ENCODE measurements around the gene RBM26. TPM values are rescaled to one million over a fixed set of nuclear protein-coding genes. Genes with fewer than 3 reads are reported as not detected.

The RBM26 gene
- polyA plus RNA-seq, 6 donors from 2014 or later: 15.1 to 28.8 (median 22.2) TPM

DNA sequence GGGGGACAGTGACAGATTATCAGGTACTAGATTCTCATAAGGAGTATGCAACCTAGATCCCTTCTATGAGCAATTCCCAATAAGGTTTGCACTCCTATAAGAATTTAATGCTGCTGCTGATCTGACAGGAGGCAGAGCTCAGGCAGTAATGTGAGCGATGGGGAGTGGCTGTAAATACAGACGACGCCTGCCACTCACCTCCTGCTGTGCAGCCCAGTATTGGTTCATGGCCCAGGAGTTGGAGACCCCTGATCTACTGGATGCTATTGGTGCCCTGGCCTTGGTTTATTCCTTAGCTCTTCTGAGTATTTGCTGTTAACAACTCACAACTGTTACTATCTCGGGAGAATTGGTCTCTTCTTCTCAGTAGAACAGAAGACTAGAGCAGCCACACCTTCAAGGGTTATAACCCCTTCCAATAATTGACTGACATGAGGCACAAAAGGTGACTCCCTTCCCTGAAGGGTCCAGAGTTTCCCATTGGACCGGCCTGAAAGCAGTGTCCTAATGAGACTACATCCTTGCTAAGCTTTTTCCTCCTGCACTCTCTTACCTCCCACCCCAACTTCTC lies 35.0 kb upstream of the RBM26 start:
- Mint-ChIP-seq H3K4me3 (no peak overlapping the region), H3K4me1 (no peaks in the 10 kb centered on the region), H3K36me3 (no peaks in the 10 kb centered on the region), H3K27ac (no peak overlapping the region), H3K9me3 (no peaks in the 10 kb centered on the region), H3K27me3 (peaks cover 0 to 6% (median 0%) of the 10 kb centered on the region in 3 donors)
- no peak for DNase-seq
- no peak for ATAC-seq (ENCODE audit: low read depth in 2 of 2)

DNA sequence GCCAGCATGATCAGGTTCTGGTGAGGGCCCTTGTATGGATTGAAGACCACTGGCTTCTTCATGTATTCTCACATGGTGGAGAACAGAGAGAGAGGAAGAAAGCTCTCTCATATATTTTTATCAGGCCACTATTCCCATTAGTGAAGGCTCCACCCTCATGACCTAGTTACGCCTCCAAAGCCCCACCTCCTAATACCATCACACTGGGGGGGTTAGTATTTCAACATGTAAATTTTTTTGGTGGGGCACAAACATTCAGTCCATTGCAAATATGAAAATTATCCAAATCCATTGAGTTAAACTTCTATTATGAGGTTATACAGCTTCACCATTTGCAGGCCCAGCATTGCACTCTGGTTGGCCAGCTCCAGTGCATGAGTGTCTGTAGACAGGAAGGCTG lies 33.2 kb upstream of the RBM26 start:
- no peak overlapping the region for H3K4me3 Mint-ChIP-seq
- DNase-seq (no peak), ATAC-seq (ENCODE audit: low read depth in 2 of 2) (no peak)
- H3K9me3 Mint-ChIP-seq: no peaks in the 10 kb centered on the region
- H3K27me3 Mint-ChIP-seq: peaks cover 0 to 6% (median 0%) of the 10 kb centered on the region in 3 donors
- no peak overlapping the region for H3K27ac Mint-ChIP-seq
- no peaks in the 10 kb centered on the region for H3K4me1 Mint-ChIP-seq
- H3K36me3 Mint-ChIP-seq: no peaks in the 10 kb centered on the region

DNA sequence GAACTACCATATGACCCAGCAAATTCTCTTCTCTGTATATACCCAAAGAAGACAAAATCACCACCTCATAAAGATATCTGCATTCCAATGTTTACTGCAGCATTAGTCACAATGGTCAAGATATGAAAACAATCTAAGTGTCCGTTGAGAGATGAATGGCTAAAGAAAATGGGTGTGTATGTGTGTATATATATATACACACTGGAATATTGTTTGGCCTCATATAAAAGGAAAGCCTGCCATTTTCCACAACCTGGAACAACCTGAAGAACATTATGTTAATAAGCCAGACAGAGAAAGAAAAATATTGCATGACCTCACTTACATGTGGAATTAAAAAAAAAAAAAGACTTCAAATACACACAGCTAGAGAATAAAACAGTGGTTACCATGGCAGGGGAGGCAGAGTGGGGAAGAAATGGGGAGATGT lies 29.5 kb upstream of the RBM26 start:
- peaks cover 0 to 9% (median 0%) of the 10 kb centered on the region in 3 donors for H3K27me3 Mint-ChIP-seq
- DNase-seq: no peak
- H3K4me3 Mint-ChIP-seq: no peak overlapping the region
- H3K36me3 Mint-ChIP-seq: peaks cover 0 to 4% of the 10 kb centered on the region in 2 donors
- H3K4me1 Mint-ChIP-seq: no peaks in the 10 kb centered on the region
- peaks cover 0 to 1% (median 0%) of the 10 kb centered on the region in 7 donors for H3K9me3 Mint-ChIP-seq
- H3K27ac Mint-ChIP-seq: peak overlapping the region in 1 of 6 donors; percentile 4
- ATAC-seq (ENCODE audit: low read depth in 2 of 2): no peak

DNA sequence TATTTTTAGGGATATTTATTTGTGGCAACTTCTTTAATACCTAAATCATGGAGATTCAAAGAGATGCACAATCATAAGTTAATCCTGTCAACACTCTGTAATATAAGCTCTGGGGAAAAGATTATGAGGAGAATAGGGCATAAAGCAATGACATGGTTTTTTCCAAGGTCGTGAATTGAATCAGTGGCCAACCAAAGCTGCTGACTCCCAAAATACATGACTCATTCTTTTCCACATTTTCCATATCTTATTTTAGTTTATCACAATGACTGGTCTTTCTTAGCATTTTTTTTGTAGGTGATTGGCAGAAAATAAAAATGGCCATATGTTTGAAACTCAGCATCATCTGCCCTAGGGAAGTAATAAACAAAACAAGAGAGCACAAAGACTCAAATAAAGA lies 28.5 kb upstream of the RBM26 start:
- H3K27me3 Mint-ChIP-seq: peaks cover 0 to 9% (median 0%) of the 10 kb centered on the region in 3 donors
- DNase-seq: no peak
- no peak overlapping the region for H3K27ac Mint-ChIP-seq
- peaks cover 0 to 5% of the 10 kb centered on the region in 2 donors for H3K36me3 Mint-ChIP-seq
- no peak for ATAC-seq (ENCODE audit: low read depth in 2 of 2)
- H3K4me3 Mint-ChIP-seq: no peak overlapping the region
- H3K4me1 Mint-ChIP-seq: no peaks in the 10 kb centered on the region
- peaks cover 0 to 1% (median 0%) of the 10 kb centered on the region in 7 donors for H3K9me3 Mint-ChIP-seq

DNA sequence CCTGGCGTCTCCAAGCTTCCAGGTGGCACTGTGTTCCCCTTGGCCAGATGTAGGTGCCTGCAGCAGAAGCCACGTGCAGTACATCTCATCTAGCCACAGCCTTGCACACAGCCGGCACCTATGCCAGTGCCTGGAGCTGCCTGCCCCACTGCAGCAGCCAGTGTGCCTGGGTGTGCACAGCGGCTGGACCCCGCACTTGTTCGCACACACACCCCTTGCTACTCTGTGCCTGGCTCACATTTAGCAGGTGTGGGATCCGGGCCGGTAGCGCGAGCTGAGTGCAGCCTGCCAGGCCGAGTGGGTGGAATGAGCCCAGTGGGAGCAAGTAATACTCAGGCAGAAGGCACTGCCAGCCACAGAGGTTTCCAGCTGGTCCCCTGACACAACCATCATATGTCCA lies 26.9 kb upstream of the RBM26 start:
- no peak for ATAC-seq (ENCODE audit: low read depth in 2 of 2)
- Mint-ChIP-seq H3K27me3 (peaks cover 0 to 9% (median 0%) of the 10 kb centered on the region in 3 donors), H3K36me3 (peaks cover 0 to 5% of the 10 kb centered on the region in 2 donors), H3K9me3 (peaks cover 0 to 1% (median 0%) of the 10 kb centered on the region in 7 donors), H3K27ac (no peak overlapping the region), H3K4me3 (no peak overlapping the region), H3K4me1 (no peaks in the 10 kb centered on the region)
- DNase-seq: no peak

DNA sequence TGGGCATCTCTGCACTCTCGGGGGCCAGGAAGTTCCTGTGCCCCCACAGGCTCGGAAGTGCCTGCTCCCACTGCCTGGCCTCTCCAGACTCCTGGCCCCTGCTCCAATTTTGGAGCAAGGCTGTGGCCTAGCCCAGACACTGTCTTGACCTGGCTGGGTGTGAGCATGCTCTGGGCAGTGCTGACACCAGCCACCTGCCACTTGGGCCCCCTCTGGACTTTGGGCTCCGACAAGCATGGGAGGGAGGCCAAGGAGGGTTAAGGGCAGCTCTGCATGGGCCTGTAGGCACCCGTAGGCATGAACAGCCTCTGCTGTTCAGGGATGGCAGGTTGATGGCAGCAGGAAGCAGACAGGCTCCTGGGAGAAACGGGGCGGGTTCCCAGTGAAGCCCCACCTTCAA lies 26.0 kb upstream of the RBM26 start:
- peaks cover 0 to 5% of the 10 kb centered on the region in 2 donors for H3K36me3 Mint-ChIP-seq
- H3K4me1 Mint-ChIP-seq: no peaks in the 10 kb centered on the region
- no peak for ATAC-seq (ENCODE audit: low read depth in 2 of 2)
- DNase-seq: no peak
- H3K27ac Mint-ChIP-seq: no peak overlapping the region
- peaks cover 0 to 1% (median 0%) of the 10 kb centered on the region in 7 donors for H3K9me3 Mint-ChIP-seq
- peaks cover 0 to 9% (median 0%) of the 10 kb centered on the region in 3 donors for H3K27me3 Mint-ChIP-seq
- no peak overlapping the region for H3K4me3 Mint-ChIP-seq

DNA sequence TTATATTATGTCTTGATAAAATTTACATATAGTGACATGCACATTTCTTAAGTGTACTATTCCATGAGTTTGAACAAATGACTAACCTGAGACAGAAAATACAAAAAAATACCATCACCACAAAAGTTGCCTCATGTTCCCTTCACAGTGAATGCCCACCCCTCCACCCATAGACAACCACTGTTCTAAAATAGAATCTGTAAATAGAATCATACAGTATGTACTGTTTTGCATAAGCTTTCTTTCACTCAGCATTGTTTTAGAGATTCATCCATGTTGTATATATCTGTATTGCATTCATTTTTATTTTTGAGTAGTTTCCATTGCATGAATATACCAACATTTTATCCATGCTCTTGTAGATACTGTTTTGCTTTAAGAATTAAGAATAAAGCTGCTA lies 23.3 kb upstream of the RBM26 start:
- H3K27me3 Mint-ChIP-seq: peaks cover 0 to 9% (median 0%) of the 10 kb centered on the region in 3 donors
- peaks cover 0 to 5% of the 10 kb centered on the region in 2 donors for H3K36me3 Mint-ChIP-seq
- ATAC-seq (ENCODE audit: low read depth in 2 of 2) (no peak), DNase-seq (no peak)
- H3K27ac Mint-ChIP-seq: no peak overlapping the region
- H3K9me3 Mint-ChIP-seq: peaks cover 0 to 1% (median 0%) of the 10 kb centered on the region in 7 donors
- no peaks in the 10 kb centered on the region for H3K4me1 Mint-ChIP-seq
- H3K4me3 Mint-ChIP-seq: peak overlapping the region in 1 of 8 donors; percentile 3

DNA sequence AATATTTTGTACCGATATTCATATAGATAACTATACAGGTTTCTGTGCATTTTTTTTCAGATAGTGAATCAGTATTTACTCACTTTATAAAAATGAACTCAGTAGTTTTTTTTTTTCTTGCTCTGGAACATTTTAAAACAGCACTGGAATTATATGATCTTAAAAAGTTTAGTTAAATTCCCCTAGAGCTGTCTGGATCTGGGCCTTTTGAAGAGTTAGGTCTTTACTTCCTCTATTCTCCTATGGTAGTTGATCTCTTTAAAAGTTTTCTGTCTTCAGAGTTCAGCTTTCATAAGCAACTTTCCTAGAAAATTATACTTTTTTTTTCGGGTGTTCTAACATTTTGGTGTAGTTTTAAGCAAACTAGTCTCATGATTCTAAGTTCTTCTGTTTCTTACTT lies 21.8 kb upstream of the RBM26 start:
- H3K4me1 Mint-ChIP-seq: no peaks in the 10 kb centered on the region
- DNase-seq: no peak
- peaks cover 0 to 1% (median 0%) of the 10 kb centered on the region in 7 donors for H3K9me3 Mint-ChIP-seq
- ATAC-seq (ENCODE audit: low read depth in 2 of 2): no peak
- no peaks in the 10 kb centered on the region for H3K27me3 Mint-ChIP-seq
- no peak overlapping the region for H3K27ac Mint-ChIP-seq
- peaks cover 0 to 5% of the 10 kb centered on the region in 2 donors for H3K36me3 Mint-ChIP-seq
- no peak overlapping the region for H3K4me3 Mint-ChIP-seq

DNA sequence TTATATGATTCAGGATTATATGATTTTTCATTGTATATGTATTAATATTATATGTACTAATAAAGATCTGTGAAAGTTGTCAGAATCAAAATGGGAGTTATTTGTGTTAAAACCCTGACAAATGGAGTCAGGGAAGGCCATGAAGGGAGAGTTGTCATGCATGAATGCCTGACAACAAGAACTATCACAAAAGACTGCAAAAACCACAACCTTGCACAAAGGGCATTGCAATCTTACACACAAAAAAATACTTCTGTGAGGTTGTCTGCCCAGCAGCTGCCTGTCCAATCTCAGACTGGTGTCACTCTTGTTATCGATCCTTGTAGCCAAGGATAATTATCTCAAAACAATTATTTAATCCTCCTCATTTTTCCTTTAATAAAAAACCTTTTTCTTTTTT lies 21.2 kb upstream of the RBM26 start:
- no peak overlapping the region for H3K27ac Mint-ChIP-seq

DNA sequence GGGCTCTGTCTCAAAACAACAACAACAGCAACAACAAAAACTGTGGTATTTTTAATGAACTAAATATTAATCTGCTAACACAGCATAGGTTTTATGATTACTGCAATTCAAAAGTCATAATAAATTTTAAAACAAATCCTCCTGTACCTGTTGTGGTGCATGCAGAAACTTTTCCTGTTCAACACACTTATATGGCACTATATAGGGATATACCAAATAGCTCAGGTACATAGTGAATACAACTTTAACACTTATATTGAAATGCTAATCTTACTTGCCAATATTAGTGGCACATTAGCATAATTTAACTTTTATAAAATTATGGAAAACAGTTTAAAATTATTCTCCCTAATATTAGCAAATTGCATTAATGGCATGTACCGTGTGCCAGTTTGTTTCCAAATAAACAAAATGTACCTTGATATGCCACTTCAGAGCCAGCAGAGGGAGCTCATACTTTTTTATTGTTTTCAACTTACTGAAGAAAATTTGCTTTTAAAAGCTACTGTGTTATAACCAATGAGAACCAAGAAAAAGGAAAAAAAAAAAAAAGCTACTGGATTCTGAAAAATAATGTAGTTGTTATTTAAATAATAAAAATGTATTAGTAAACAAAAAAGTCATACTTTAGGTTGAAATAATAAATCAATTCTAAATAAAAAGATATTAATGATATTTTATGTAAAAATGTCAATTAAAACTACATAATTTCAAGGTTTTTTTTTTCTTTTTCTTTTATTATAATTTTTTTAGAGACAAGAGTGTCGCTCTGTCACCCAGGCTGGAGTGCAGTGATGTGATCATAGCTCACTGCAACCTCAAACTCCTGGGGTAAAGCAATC lies 18.0 kb upstream of the RBM26 start:
- no peaks in the 10 kb centered on the region for H3K27me3 Mint-ChIP-seq
- DNase-seq: peak; percentile 14

More for the DNA sequence above, 21.2 kb upstream of the RBM26 start:
- no peak for DNase-seq
- ATAC-seq (ENCODE audit: low read depth in 2 of 2): no peak
- H3K4me3 Mint-ChIP-seq: no peak overlapping the region
- H3K4me1 Mint-ChIP-seq: no peaks in the 10 kb centered on the region
- peaks cover 0 to 1% (median 0%) of the 10 kb centered on the region in 7 donors for H3K9me3 Mint-ChIP-seq
- H3K36me3 Mint-ChIP-seq: peaks cover 0 to 5% of the 10 kb centered on the region in 2 donors
- H3K27me3 Mint-ChIP-seq: no peaks in the 10 kb centered on the region

DNA sequence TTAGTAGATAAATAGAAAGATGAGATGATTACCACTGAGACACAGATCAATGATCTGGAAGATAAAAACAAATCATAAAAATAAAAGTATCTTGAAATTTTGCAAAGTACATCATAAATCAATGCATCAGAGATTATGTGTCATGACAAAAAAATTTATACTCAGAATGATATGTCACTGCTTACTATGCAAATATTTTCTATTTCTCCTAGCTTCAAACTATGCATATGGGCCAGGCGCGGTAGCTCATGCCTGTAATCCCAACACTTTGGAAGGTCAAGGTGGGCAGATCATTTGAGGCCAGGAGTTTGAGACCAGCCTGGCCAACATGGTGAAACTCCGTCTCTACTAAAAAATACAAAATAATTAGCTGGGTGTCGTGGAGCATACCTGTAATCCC lies 17.3 kb upstream of the RBM26 start:
- no peak overlapping the region for H3K27ac Mint-ChIP-seq
- H3K4me3 Mint-ChIP-seq: no peak overlapping the region
- no peaks in the 10 kb centered on the region for H3K4me1 Mint-ChIP-seq
- H3K36me3 Mint-ChIP-seq: no peaks in the 10 kb centered on the region
- ATAC-seq (ENCODE audit: low read depth in 2 of 2): no peak
- no peak for DNase-seq
- no peaks in the 10 kb centered on the region for H3K27me3 Mint-ChIP-seq
- no peaks in the 10 kb centered on the region for H3K9me3 Mint-ChIP-seq

More for the DNA sequence above, 18.0 kb upstream of the RBM26 start:
- H3K4me1 Mint-ChIP-seq: no peaks in the 10 kb centered on the region
- no peak overlapping the region for H3K4me3 Mint-ChIP-seq
- ATAC-seq (ENCODE audit: low read depth in 2 of 2): no peak
- H3K36me3 Mint-ChIP-seq: no peaks in the 10 kb centered on the region
- no peak overlapping the region for H3K27ac Mint-ChIP-seq
- no peaks in the 10 kb centered on the region for H3K9me3 Mint-ChIP-seq

DNA sequence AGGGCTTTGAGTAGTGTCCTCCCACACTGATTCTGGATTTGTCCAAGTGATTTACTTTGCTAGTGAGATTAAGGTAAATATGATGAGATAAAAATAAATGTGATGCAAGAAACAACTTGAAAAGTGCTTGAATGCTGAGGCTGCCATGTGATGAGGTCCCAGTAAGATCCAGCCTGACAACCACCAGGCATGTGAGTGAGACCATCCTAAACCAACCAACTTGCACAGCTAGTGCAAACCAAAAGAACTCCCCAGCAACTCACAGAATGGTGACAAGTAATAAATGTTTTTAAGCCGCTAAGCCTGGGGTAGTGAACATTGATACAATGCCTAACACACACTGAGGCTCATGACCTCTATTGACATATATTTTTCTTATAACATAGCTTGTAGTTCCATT lies 13.3 kb upstream of the RBM26 start:
- Mint-ChIP-seq H3K27me3 (no peaks in the 10 kb centered on the region), H3K36me3 (no peaks in the 10 kb centered on the region), H3K4me1 (no peaks in the 10 kb centered on the region), H3K9me3 (no peaks in the 10 kb centered on the region), H3K4me3 (no peak overlapping the region), H3K27ac (no peak overlapping the region)
- ATAC-seq (ENCODE audit: low read depth in 2 of 2): no peak
- no peak for DNase-seq

DNA sequence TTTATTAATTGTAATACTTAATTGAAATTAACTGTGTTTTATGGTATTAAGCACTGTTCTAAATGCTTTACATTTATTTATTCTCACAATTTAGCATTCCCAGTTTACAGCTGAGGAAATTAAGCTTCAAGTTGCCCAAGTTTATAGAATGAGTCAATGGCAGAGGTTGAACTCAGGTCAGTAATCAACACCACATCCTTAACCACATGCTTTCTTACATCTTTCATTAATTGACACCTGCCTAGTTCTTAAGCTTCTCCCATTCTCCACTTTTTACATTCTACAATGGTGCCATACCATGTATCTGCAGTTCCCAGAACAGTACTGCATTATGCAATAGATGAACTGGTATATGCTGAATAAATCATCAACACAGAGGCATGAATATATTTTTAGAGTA lies 11.7 kb upstream of the RBM26 start:
- no peaks in the 10 kb centered on the region for H3K4me1 Mint-ChIP-seq
- no peaks in the 10 kb centered on the region for H3K27me3 Mint-ChIP-seq
- ATAC-seq (ENCODE audit: low read depth in 2 of 2) (no peak), DNase-seq (no peak)
- no peak overlapping the region for H3K4me3 Mint-ChIP-seq
- no peaks in the 10 kb centered on the region for H3K9me3 Mint-ChIP-seq
- no peaks in the 10 kb centered on the region for H3K36me3 Mint-ChIP-seq
- H3K27ac Mint-ChIP-seq: no peak overlapping the region

DNA sequence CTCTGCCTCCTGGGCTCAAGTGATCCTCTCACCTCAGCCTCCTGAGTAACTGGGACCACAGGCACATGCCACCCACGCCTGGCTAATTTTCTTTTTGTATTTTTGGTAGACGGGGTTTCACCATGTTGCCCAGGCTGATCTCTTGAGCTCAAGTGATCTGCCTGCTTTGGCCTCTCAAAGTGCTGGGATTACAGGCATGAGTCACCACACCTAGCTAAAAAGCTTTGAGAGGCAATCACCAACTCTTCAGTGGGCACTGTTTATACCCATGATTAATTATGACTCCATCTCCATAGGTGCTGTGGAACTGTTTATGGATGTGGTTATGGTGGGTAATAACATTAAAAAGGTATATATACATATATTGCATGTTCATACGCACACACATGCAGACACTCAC lies 7.5 kb upstream of the RBM26 start:
- peaks cover 0 to 5% (median 5%) of the 10 kb centered on the region in 3 donors for H3K4me1 Mint-ChIP-seq
- ATAC-seq (ENCODE audit: low read depth in 2 of 2): no peak
- H3K27ac Mint-ChIP-seq: no peak overlapping the region
- no peaks in the 10 kb centered on the region for H3K27me3 Mint-ChIP-seq
- DNase-seq: no peak
- no peak overlapping the region for H3K4me3 Mint-ChIP-seq
- no peaks in the 10 kb centered on the region for H3K9me3 Mint-ChIP-seq
- peaks cover 0 to 5% of the 10 kb centered on the region in 2 donors for H3K36me3 Mint-ChIP-seq
